GM21786 (cell line): ENCODE results near the gene ALPK1.
"Not testable (repeated sequence)": the region's sequence is repeated elsewhere in the genome, so short reads cannot be mapped to it uniquely, and the experiment has no call there.

ENCODE experiments used
- ATAC-seq: cut with Tn5 transposase; IDR thresholded peaks from one replicate; pipeline ENCODE4 v1.9.1; 2021; ENCODE audit not compliant: unreplicated experiment

Gene ALPK1

DNA sequence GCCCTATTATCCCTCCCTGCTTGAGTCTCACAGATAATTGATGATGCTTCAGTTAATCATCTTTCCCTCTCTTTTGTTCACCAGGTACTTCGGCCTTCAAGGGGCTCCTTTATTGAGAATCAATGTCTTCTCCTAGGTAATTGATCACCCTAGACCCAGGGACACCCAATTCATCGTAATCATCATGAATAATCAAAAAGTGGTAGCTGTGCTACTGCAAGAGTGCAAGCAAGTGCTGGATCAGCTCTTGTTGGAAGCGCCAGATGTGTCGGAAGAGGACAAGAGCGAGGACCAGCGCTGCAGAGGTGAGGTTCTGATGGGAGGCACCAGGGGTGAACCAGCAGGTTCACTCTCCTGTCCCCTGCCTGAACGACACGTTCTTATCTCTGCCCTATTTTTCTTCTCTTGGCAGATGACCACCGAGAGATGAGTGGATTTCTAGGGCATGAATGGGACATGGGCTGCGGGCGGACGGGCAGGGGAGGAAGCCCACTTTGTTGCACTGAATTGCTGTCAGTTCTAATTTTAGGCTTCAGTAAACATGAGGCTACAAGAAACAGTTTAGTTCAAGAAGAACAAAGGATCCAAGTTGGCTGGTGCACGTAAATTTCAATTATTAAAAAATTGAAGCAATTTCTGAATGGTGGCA is 80.5 kb downstream of the ALPK1 start:
- no peak for ATAC-seq

DNA sequence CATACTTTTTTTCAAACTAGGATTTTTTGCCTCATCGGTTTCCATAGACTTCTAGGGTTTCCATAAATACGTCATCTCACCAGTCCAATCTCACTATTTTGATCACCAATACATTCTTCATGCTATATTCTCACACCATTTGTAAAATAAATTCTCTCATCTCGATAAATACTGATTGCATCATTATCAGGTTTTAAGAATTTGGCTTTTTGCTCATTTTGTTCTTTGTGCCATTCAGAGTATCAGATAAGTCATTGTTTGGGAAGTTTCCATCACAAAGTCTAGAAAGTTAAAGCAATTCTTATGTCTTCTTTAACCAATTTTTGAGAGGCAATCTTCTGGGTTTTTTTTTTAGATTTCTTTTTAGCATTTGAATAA is 81.1 kb downstream of the ALPK1 start:
- ATAC-seq: no peak

DNA sequence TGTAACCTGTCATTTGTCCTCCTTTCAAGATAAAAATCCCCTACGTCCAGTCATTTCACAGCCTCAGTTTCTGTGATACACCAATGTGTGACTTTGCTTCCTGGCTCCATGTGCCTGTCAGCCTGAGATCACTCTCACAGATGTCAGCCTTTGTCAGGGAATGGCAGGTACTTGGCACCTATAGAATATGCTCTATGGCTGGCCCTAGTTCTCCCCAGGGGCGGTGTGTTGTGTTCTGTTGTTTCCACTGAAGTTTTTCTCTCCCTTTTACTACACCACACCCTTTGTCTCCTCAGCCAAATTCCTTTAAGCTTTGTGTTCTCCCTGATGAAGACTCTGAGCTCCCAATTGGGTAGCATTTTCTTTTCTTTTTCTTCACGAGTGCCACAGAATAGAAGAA is 81.7 kb downstream of the ALPK1 start:
- no peak for ATAC-seq

DNA sequence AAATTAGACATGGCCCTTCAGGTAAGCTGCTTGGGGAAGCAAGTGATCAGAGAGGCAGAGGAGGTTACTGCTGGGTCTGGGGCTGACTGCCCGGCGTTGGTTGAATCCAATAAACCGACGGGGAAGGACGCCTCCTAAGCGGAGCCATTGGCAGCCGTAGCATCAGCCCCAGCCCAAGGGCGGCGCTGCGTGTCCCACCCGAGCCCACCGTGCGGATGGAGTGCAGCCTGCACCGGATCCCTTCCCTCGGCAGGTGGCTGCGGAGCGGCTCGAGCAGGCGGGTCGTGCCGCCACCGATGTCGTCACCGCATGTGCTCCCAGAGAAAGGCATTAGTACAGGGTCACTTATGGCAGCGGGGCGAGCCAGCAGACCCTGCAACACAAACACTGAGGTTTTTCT is 82.1 kb downstream of the ALPK1 start:
- no peak for ATAC-seq

DNA sequence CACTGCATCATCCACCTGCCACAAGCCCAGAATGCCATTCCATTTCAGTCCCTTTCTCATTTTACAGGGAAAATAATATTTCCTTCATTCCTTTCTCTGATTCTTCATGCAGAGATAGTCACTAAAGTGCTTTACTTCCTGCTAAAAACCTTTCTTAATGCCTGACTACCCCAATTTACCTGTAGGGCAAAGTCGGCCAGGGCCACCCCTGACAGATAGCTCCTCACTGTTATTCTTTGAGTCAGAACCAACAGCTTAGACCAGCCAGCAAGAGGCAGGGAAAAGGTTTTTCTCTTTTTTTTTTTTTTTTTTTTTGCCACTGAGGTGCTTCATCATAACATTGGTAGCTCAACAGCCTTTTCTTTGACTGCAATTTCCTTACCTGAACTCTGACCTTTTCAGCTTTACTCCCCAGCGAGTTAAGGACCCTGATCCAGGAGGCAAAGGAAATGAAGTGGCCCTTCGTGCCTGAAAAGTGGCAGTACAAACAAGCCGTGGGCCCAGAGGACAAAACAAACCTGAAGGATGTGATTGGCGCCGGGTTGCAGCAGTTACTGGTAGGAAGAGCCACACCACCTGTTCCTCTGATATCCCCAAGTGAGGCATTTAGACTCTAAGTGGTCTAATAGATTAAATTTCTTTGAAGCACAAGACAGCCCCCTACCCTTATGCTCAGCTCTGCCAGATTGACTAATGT is 85.0 kb downstream of the ALPK1 start:
- ATAC-seq: no peak

DNA sequence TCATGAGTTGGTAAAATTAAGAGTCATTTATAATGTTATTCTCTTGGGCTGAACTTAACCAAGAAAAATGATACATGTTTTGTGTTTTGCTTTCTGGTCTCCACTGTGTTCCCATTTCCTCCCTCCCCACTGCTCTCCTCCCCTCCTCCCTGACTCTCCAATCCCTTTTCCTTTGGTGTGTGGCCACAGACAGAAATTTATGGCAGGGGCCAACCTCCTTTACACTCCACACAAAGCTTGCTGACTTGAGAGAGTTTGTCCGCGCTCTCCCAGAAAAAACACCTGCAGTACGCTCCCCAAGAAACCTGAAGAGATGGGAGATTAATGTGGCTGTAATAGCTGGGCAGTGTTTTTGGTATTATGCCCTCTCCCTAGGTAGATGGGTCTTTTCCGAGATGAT is 88.9 kb downstream of the ALPK1 start:
- no peak for ATAC-seq

DNA sequence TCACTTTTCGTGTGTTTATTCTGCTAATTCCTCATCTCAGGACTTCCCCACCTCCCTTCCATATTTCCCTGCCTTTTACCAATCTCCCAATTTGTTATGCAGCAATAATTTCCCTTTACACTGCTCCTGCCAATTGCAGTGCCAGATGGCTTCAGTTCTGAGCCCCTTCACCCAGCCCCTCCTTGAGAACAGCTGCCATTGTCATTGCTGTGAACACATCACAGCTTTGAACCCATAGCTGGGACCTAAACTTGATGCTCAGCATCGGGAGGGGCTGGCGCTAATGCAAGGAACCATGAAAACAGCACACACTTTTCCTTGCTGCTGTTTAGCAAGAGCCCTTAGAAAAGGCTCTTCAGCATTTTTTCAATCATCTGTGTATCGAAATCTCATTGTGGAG is 104.9 kb downstream of the ALPK1 start:
- ATAC-seq: no peak

DNA sequence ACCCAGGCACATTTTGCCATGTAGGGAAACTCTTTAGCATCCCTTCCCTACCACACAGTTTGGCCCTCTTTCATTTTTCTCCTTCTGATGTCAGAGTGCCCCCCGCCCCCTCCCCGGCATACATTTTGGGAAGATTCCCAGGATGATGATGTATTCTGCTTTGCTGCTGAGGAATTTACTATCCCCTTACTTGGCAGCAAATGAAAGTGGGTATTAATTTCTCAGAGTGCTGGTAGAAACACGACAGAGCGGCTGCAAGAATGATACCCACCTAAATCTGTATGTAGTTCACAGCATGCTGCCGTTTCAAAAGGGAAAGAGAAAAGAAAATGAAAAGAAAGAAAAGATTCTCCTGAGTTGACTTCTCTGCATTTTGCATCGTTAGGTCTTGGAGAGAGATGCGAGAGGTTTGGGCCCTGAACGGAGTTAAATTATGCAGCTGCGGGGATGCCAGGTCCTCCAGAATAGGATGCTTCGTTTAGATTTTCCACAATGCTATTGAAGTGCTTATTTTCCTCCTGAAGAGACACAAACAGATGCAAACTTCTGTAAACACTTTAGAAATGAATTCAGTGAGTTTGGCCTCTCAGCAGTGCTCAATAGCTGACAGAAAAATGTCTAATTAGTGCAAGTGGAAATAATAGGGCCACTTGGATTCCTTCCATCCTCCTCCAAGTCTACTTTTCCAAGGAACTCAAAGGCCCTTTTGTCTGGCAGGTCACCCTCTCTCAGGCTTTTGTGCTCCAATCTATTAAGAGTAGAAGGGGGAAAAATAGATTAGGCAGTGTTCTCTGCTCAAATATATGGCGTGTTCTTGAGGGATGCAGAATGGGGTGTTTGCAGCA is 106.2 kb downstream of the ALPK1 start:
- ATAC-seq: no peak

DNA sequence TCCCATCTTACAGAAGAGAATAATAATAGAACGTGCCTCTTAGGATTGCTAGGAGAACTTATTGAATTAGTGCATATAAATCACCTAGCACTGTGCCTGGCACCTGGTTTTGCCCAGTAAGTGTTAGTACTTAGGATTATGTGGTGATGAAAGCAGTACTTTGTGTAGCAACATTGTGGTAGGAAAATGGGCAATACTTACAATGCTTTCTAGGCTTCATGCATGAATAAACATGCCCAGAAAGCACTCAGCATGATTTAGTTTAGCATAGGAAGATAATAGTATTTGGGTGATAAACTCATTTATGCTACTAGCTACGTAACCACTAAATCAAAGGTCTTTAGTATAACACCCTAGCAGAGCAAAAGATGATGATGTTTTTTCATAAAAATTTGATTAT is 113.2 kb downstream of the ALPK1 start:
- ATAC-seq: no peak

DNA sequence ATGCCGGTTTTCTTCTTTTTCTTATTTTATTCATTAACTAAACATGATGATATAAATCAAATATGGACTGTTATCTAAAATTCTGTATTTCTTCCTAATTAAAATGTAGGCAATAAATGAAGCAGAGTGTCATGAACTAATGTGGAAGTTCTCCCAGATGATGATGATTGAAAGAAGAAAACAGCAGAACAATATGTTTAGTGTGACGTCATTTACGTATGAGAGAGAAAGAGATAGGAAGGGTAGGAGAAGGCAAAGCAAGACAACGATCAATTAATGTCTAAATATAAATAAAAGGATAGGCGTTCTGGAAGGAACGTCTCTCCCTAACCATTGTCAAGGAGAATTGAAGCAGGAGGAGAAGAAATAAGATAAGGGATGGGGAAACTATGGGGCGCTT is 113.6 kb downstream of the ALPK1 start:
- no peak for ATAC-seq

DNA sequence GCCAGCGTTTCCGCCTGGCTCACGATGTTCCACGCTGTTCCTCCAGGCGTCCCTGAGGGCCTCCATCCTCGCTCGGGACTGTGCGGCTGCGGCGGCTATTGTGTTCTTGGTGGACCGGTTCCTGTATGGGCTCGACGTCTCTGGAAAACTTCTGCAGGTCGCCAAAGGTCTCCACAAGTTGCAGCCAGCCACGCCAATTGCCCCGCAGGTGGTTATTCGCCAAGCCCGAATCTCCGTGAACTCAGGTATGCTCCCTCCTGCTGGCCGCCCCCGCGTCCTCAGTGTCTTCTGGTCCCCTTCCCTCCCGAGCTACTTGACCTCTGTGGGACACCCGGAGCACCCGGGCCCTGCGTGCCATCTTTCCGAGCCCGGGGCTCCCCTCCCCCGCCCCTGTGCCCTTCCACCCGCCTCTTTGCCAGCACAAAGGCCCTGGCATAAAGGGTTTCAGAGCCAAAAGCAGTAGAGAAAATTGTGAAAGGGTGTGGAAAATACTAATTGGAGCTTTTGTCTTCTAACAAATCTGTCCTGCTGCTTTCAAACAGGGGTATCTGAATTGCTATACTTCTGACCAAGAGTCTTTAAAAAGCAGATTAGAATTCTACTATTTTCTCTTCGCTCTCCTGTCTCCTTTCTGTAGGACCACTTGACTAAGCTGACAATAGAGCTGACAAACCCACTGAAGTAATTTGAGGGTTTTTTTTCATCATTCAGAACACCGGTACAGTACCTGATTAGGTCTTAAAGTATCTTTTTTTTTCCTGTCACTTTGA is 114.8 kb downstream of the ALPK1 start:
- no peak for ATAC-seq

DNA sequence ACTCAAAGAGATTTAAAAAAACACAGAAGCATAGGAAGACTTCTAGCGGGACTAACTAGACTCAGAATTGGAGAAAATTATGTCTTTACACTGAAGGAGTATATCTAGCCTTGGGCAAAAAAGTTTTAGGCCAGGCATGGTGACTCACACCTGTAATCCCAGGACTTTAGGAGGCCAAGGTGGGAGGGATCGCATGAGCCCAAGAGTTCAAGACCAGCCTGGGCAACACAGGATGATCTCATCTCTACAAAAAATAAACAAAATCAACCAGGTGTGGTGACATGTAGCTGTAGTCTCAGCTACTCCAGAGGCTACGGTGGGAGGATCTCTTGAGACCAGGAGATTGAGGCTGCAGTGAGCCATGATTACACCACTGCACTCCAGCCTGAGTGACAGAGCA is 119.3 kb downstream of the ALPK1 start:
- no peak for ATAC-seq

DNA sequence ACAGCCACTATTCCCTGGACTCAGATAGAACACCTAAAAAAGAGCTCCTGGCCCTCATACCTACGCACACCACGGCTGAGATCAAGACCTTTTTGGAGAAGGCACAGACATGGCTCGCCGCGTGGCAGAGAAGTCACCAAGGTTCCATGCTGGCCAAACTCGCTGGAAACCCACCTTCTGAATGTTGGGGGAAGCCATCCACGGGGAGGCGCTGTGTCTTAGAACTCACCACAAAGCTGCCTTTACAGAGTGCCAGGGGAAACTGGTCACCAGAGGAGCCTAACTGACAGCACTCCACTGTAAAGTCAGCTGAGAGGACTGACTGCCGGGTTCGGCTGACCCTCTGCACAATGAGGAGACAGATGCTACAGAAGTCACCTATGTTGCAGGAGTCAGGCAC is 120.9 kb downstream of the ALPK1 start:
- no peak for ATAC-seq

DNA sequence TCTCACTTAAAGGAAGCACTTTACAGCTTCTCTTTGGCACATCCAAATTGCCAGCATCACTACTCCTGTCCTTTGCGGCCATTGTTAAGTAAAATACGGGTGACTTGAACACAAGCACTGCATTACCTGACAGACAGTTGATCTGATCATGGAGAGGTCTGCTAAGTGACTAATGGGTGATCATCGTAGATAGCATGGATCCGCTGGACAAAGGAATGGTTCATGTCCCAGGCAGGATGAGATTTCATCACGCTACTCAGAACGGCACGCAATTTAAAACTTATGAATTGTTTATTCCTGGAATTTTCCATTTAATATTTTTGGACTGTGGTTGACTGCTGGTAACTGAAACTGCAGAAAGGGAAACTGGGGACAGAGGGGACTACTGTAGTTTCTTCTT is 124.7 kb downstream of the ALPK1 start:
- no peak for ATAC-seq

DNA sequence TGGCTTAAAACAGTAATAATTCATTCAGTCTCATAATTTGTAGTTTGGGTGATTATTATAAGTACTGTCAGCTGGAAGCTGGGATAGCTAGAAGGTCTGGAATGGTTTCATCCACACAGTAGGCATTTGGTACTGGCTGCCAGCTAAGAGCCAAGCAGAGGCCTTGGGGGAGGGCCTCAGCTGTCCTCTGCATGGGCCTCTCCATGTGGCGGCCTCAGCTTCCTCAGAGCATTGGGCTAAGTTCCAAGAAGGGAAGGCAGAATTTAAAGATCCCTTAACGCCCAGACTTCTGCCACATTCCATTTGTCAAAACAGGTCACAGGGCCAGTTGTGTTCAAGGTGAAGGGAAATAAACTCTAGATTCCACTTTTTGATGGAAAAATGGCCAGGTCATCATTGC is 125.5 kb downstream of the ALPK1 start:
- ATAC-seq: no peak

DNA sequence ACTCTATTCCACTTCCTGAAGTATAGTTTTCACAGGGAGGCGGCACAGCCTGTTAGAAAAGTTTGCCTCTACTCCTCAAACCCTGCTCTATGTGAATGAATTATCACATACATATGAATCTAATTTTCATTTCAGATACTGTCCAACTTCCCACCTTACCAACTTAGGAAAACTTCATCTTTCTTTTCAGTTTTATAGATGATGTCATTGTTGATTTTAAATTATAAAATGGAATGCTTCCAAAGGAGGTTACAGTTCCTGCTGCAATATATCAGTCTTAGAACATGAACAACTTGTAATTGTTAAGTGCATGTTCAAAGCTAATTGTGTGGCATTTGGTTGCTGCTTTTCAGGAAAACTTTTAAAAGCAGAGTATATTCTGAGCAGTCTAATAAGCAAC is 126.4 kb downstream of the ALPK1 start:
- no peak for ATAC-seq

DNA sequence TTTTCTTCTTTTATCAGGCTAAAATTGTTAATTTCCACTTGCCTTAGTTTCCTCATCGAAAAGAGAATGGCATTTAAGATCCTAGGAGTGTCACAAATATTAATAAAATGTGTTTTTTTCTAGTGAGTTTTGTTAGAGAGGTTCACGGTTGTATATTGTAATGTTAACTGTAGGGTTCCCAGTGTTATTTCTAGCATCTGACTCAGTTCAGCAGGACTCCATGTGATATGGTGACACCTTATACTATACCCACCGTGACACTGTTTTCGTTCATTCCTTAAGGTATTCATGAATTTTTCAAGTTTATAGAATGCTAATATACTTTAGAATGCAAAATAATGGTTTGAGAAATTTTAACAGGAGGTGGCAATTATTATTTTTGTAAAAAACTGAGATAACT is 128.7 kb downstream of the ALPK1 start:
- no peak for ATAC-seq

DNA sequence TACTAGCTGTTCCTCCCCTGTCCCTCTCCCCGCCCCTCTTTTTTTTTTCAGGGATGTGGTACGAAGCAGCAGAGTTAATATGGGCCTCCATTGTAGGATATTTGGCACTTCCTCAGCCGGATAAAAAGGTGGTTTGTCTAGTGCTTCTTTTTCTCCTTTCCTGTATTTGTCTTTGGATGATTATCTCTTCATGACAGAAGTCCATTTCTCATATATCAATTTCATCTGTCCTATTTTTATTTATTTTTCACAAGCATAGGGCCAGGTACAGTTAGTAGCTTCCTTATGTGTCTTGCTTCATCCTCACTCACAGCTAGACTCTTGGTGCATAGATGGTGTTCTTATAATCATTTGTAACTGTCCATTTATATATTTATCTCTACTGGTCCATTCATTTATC is 129.2 kb downstream of the ALPK1 start:
- no peak for ATAC-seq

DNA sequence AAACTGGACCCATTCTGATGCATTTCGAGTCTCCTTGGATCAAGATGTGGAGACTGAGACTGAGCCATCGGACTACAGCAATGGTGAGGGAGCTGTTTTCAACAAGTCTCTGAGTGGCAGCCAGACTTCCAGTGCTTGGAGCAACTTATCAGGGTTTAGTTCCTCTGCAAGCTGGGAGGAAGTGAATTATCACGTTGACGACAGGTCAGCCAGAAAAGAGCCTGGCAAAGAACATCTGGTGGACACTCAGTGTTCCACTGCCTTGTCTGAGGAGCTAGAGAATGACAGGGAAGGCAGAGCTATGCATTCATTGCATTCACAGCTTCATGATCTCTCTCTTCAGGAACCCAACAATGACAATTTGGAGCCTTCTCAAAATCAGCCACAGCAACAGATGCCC is 134.0 kb downstream of the ALPK1 start:
- no peak for ATAC-seq

DNA sequence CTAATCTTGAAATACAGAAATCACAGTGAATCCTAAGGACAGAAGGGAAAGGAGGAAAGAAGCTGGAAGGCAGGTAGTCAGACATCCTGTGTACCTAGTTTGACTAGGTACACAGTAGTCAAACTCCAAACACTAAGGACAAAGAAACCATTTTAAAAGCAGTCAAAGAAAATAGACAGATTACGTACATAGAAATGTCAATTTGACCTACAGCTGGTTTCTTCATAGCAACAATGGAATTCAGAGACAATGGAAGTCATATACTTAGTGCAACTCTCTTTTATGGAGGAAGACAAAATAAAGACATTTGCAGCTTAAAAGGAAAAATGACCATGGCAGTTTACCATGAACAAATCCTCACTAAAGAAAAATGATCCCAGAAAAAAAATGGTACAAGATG is 139.8 kb downstream of the ALPK1 start:
- no peak for ATAC-seq

DNA sequence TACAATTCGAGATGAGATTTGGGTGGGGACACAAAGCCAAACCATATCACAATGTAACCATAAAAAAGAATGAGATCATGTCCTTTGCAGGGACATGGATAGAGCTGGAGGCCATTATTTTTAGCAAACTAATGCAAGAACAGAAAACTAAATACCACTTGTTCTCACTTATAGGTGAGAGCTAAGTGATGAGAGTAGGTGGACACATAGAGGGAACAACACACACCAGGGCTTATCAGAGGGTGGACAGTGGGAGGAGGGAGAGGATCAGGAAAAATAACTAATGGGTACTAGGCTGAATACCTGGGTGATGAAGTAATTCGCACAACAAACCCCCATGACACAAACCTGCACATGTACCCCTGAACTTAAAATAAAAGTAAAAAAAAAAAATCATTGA is 145.1 kb downstream of the ALPK1 start:
- ATAC-seq: not testable (repeated sequence)
